Measurements from ENCODE around the gene PTPRE.
"Not testable (repeated sequence)": the region's sequence is repeated elsewhere in the genome, so short reads cannot be mapped to it uniquely, and the experiment has no call there.

PTPRE gene

GRCh38 chr10:128086003-128086863 lies 179.3 kb downstream of the PTPRE start:
- DNase-seq (ENCODE audit: low read depth in 2 of 2, low spot score in 1 of 2) = no peak

GRCh38 chr10:128087146-128087883 lies 180.4 kb downstream of the PTPRE start:
- DNase-seq (ENCODE audit: low read depth in 2 of 2, low spot score in 1 of 2) = no peak

- no peak for DNase-seq (ENCODE audit: low read depth in 2 of 2, low spot score in 1 of 2)
Measured at GRCh38 chr10:128087884-128088709, 181.2 kb downstream of the PTPRE start.

GRCh38 chr10:128091636-128092210 lies 184.8 kb downstream of the PTPRE start:
- DNase-seq (ENCODE audit: low read depth in 2 of 2, low spot score in 1 of 2) = no peak

- no peak for DNase-seq (ENCODE audit: low read depth in 2 of 2, low spot score in 1 of 2)
Measured at GRCh38 chr10:128092454-128092853, 185.6 kb downstream of the PTPRE start.

GRCh38 chr10:128094596-128094995 lies 187.7 kb downstream of the PTPRE start:
- not testable (repeated sequence) for DNase-seq (ENCODE audit: low read depth in 2 of 2, low spot score in 1 of 2)

GRCh38 chr10:128095027-128095752 lies 188.3 kb downstream of the PTPRE start:
- peak in 1 of 2 donors; percentile 16 for DNase-seq (ENCODE audit: low read depth in 2 of 2, low spot score in 1 of 2)

GRCh38 chr10:128095753-128096469 lies 189.0 kb downstream of the PTPRE start:
- DNase-seq (ENCODE audit: low read depth in 2 of 2, low spot score in 1 of 2) = no peak

- DNase-seq (ENCODE audit: low read depth in 2 of 2, low spot score in 1 of 2) = no peak
Measured at GRCh38 chr10:128096486-128097199, 189.7 kb downstream of the PTPRE start.

- no peak for DNase-seq (ENCODE audit: low read depth in 2 of 2, low spot score in 1 of 2)
Measured at GRCh38 chr10:128097783-128098182, 190.9 kb downstream of the PTPRE start.

- no peak for DNase-seq (ENCODE audit: low read depth in 2 of 2, low spot score in 1 of 2)
Measured at GRCh38 chr10:128098631-128099030, 191.7 kb downstream of the PTPRE start.

- DNase-seq (ENCODE audit: low read depth in 2 of 2, low spot score in 1 of 2) = no peak
Measured at GRCh38 chr10:128099901-128100300, 193.0 kb downstream of the PTPRE start.

- no peak for DNase-seq (ENCODE audit: low read depth in 2 of 2, low spot score in 1 of 2)
Measured at GRCh38 chr10:128101901-128102300, 195.0 kb downstream of the PTPRE start.

- no peak for DNase-seq (ENCODE audit: low read depth in 2 of 2, low spot score in 1 of 2)
Measured at GRCh38 chr10:128102480-128103228, 195.8 kb downstream of the PTPRE start.

GRCh38 chr10:128103229-128103714 lies 196.4 kb downstream of the PTPRE start:
- DNase-seq (ENCODE audit: low read depth in 2 of 2, low spot score in 1 of 2) = no peak

- no peak for DNase-seq (ENCODE audit: low read depth in 2 of 2, low spot score in 1 of 2)
Measured at GRCh38 chr10:128105383-128105782, 198.5 kb downstream of the PTPRE start.

- no peak for DNase-seq (ENCODE audit: low read depth in 2 of 2, low spot score in 1 of 2)
Measured at GRCh38 chr10:128109707-128110106, 202.8 kb downstream of the PTPRE start.

- DNase-seq (ENCODE audit: low read depth in 2 of 2, low spot score in 1 of 2) = no peak
Measured at GRCh38 chr10:128110339-128110738, 203.4 kb downstream of the PTPRE start.

All from stimulated activated CD8-positive, alpha-beta memory T cell treated with anti-CD3 and anti-CD28 coated beads, Interleukin-4, amount 100 ng/mL, for 1 hour (primary cell).